Pancreas (tissue), 10 donors: ENCODE data around the gene LAMC2. TPM values are rescaled to one million over a fixed set of nuclear protein-coding genes. Genes with fewer than 3 reads are reported as not detected.
A peak's percentile ranks its signal among the peaks of the same experiment; 100 is the strongest.

Experiments used
- ATAC-seq, 4 donors: fragments of 200-7000 bp; cut with Tn5 transposase; one replicate each; pipeline versions ENCODE4 v1.8.0 to v1.9.1; 2020; ENCODE audit warnings: mild to moderate bottlenecking in 4 of 4, moderate library complexity in 4 of 4
- DNase-seq, 6 donors: peaks; one replicate each; pipeline ENCODE4 v3.0.0-alpha.2; 2020
- FAIRE-seq: peaks from 2 replicates; lab custom pipeline; 2012; peaks lifted over from hg19 to GRCh38; lab: Jason Lieb, UNC
- H3K27ac ChIP-seq, 4 donors: fragments of 200-600 bp; sonication (generic); 1 replicate in 3 of 4; 2 replicates in 1 of 4; pipeline versions ENCODE4 v1.5.0 to v1.8.0; 2020
- H3K27me3 ChIP-seq, 4 donors: fragments of 200-600 bp; one replicate each; pipeline ENCODE4 v1.8.0; 2021
- H3K36me3 ChIP-seq, 3 donors: fragments of 200-600 bp; sonication (generic) in 1 of 3; one replicate each; pipeline versions ENCODE4 v1.5.0 to v1.8.0; 2020 to 2021
- H3K4me1 ChIP-seq, 3 donors: fragments of 200-600 bp; one replicate each; pipeline ENCODE4 v1.8.0; 2021
- H3K4me3 ChIP-seq, 4 donors: fragments of 200-600 bp; sonication (generic) in 2 of 4; one replicate each; pipeline versions ENCODE4 v1.5.0 to v1.8.0; 2020 to 2021
- H3K9me3 ChIP-seq, 4 donors: fragments of 200-600 bp; one replicate each; pipeline ENCODE4 v1.8.0; 2021
- WGBS, 2 donors: extraction: QIAGEN DNeasy Blood & Tissue Kit; methylation state at CpG; one replicate each; pipeline ENCODE4 v1.1.7; 2013; 5-methylcytosine and 5-hydroxymethylcytosine counted together
- intact Hi-C, 3 donors: fragments of 100-400 bp; cut with DNase I; formaldehyde crosslinking; loops; one replicate each; pipeline versions ENCODE4 v1.11.1 to v1.14.2; 2022
- polyA plus RNA-seq, 2 donors: library from polyadenylated mRNA; stranded (reverse); fragments of 200-250 nt; gene quantifications; one replicate each; pipeline ENCODE4 v1.2.3, GENCODE V29; 2013
- total RNA-seq, 6 donors: library from RNA; stranded (reverse); fragmentation: NEBNext Ultra II Directional in 4 of 6; extraction: Animal tissue kit (Norgen Biotek cat#: 25700) in 4 of 6; gene quantifications; one replicate each; pipeline versions ENCODE4 v1.2.1 to v1.2.4, GENCODE V29; 2021 to 2023
- TF ChIP-seq, protein P1 (sequence below), 4 donors: fragments of 200-600 bp; sonication (generic) in 3 of 4; IDR thresholded peaks; one replicate each; pipeline versions ENCODE4 v1.5.0 to v1.8.0; 2021; ENCODE audit warnings: antibody characterized with exemption in 4 of 4
- donor health status: healthy with polysubstance abuse.
- donor health status: DM: no; HTN: no; CAD: no; lungs with moderate emphysema.
- donor health status: DM: no; HTN: no; CAD: no.
- donor health status: control.
- donor health status: control.
- donor health status: Bipolar disorder and iron deficiency.
- donor health status: DM: yes; HTN: yes; CAD: no.
- donor health status: DM: no; HTN: no; CAD: no.
- donor health status: DM: no; HTN: no; CAD: no.
- donor health status: DM: yes; HTN: yes; CAD: no.

The LAMC2 gene
- total RNA-seq = 10 to 100 TPM in 2 of 6 donors, 1 to 10 TPM in 4; 1.3 to 31.2 (median 2.2) TPM
- polyA plus RNA-seq = 1 to 10 TPM; 1.8 to 2.7 TPM

DNA sequence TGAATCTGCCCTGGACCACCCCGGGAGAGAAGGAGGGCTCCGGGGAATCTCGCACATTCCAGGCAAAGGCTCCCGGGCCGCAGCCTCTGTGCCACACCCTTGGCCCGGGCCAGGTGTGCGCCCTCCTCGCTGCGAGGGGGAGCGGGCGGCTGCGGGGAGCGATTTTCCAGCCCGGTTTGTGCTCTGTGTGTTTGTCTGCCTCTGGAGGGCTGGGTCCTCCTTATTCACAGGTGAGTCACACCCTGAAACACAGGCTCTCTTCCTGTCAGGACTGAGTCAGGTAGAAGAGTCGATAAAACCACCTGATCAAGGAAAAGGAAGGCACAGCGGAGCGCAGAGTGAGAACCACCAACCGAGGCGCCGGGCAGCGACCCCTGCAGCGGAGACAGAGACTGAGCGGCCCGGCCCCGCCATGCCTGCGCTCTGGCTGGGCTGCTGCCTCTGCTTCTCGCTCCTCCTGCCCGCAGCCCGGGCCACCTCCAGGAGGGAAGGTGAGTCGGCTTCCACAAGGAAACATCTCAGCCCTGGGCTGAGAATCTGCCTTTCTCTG lies at the start of gene LAMC2:
TSS of gene LAMC2 (plus strand) at position 324 of the 550 bp plus-strand sequence. CDS start at position 413, 89 bp downstream.
- intact Hi-C loops = no loop called here
- DNase-seq (peak; percentile 51 to 81 (median 58)), FAIRE-seq (no peak), ATAC-seq (peak; percentile 89 to 97 (median 96))
- TF ChIP-seq, protein P1, sequence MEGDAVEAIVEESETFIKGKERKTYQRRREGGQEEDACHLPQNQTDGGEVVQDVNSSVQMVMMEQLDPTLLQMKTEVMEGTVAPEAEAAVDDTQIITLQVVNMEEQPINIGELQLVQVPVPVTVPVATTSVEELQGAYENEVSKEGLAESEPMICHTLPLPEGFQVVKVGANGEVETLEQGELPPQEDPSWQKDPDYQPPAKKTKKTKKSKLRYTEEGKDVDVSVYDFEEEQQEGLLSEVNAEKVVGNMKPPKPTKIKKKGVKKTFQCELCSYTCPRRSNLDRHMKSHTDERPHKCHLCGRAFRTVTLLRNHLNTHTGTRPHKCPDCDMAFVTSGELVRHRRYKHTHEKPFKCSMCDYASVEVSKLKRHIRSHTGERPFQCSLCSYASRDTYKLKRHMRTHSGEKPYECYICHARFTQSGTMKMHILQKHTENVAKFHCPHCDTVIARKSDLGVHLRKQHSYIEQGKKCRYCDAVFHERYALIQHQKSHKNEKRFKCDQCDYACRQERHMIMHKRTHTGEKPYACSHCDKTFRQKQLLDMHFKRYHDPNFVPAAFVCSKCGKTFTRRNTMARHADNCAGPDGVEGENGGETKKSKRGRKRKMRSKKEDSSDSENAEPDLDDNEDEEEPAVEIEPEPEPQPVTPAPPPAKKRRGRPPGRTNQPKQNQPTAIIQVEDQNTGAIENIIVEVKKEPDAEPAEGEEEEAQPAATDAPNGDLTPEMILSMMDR (IDR thresholded peaks at IDR 0.05) = peak in 3 of 4 donors; percentile 10 to 26 (median 19)
- 4 to 6% methylated on average over 23 to 30 of the region's 30 CpGs for WGBS, 2 donors
- peak within 1 kb of the TSS; percentile 31 to 79 (median 62) for H3K27ac ChIP-seq
- H3K4me3 ChIP-seq = peak within 1 kb of the TSS; percentile 5 to 46 (median 34)
- H3K36me3 ChIP-seq = no peaks in the 10 kb centered on the region
- no peaks in the 10 kb centered on the region for H3K27me3 ChIP-seq
- H3K9me3 ChIP-seq = no peaks in the 10 kb centered on the region
- H3K4me1 ChIP-seq = no peaks in the 10 kb centered on the region

DNA sequence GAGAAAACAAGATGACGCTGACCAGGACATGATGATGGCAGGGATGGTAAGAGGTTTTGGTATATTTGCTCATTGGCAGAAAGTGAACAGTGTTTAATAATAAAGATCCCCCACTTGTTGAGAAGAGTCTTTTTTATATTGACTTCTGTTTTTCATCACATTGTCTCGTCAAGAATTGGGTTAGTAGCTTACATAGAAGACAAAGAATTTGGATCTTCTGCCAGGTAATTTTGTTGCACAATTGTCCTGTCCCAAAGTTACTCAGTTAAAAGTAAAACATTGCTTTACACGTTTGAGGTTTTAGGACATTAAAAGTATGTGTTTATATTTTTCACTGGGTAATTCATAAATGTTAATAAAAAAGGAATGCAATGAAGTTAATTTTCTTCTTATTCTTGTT lies 48.3 kb upstream of the LAMC2 start:
- no peaks in the 10 kb centered on the region for H3K27me3 ChIP-seq
- TF ChIP-seq, protein P1 (IDR thresholded peaks at IDR 0.05) = no peak
- peaks cover 0 to 46% (median 13%) of the 10 kb centered on the region in 3 donors for H3K36me3 ChIP-seq
- H3K4me3 ChIP-seq = no peak overlapping the region
- no peak for FAIRE-seq
- no peak for ATAC-seq
- intact Hi-C loops = no loop called here
- DNase-seq = no peak
- no peak overlapping the region for H3K27ac ChIP-seq
- 73 to 74% methylated on average over 3 of the region's 3 CpGs for whole genome bisulfite sequencing, 2 donors
- H3K9me3 ChIP-seq = no peaks in the 10 kb centered on the region
- H3K4me1 ChIP-seq = peaks cover 0 to 15% (median 4%) of the 10 kb centered on the region in 3 donors

DNA sequence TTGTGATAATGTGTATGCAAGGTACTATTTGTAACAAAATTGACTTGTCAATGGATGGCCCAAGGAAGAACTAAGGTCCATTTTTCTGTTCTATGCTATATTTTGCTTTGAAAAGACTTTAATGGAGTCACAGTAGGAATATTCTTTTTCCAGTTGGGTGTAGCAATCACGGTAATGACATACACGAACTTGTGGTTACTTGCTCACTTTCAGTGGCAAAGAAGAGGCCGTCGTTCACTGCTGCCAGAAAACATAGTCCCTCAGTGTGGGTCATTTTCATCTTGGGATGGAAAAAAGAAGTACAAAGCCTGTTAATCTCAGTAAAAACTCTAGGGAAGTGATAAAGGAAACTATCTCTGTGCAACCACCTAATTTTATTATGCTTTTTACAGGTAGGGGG lies 47.8 kb upstream of the LAMC2 start:
- intact Hi-C loops = no loop called here
- Histone ChIP-seq H3K4me3 (no peak overlapping the region), H3K4me1 (peaks cover 0 to 15% (median 4%) of the 10 kb centered on the region in 3 donors), H3K36me3 (peaks cover 0 to 44% (median 11%) of the 10 kb centered on the region in 3 donors), H3K9me3 (no peaks in the 10 kb centered on the region), H3K27me3 (no peaks in the 10 kb centered on the region), H3K27ac (no peak overlapping the region)
- TF ChIP-seq, protein P1 (IDR thresholded peaks at IDR 0.05) = no peak
- no peak for FAIRE-seq
- DNase-seq = no peak
- no peak for ATAC-seq
- WGBS, 2 donors = 63 to 74% methylated on average over 4 of the region's 4 CpGs

DNA sequence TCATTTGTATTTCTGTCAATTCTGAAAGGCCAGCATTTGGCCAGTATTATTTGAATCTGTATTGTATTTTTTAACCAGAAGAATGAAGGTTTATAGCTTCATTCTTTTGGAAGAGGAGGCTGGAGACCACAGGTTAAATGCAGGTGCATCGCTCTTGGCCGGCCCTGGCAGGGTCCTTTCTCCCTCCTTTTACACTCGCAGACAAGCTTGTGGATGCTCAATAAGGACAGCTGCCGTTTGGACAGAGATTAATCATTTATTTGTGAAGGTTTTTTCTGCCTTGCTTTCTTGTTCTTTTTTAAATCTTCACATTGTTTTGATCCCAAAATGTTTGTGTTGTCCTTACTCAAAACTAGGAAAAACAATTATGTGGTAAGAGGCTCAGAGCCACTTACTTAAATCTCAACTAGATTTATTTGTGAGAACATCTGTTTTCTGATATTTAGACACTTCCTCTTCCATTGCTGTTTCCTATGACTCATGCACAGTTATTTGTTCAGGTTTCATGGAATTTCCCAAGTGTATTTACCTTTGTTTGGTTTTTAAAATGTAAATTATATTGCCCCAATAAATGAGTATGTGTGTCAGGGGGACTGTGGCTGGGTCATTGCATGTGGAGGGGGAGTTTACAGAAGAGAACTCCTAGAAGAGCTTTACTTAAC lies 46.7 kb upstream of the LAMC2 start:
- Histone ChIP-seq H3K4me1 (peaks cover 0 to 15% (median 4%) of the 10 kb centered on the region in 3 donors), H3K9me3 (no peaks in the 10 kb centered on the region), H3K4me3 (no peak overlapping the region), H3K36me3 (peaks cover 0 to 44% (median 9%) of the 10 kb centered on the region in 3 donors), H3K27ac (peak overlapping the region in 2 of 4 donors; percentile 0 to 55), H3K27me3 (no peaks in the 10 kb centered on the region)
- intact Hi-C loops = no loop called here
- ATAC-seq (peak in 3 of 4 donors; percentile 62 to 77 (median 75)), DNase-seq (no peak), FAIRE-seq (no peak)
- 66 to 76% methylated on average over 4 of the region's 4 CpGs for WGBS, 2 donors
- TF ChIP-seq, protein P1 (IDR thresholded peaks at IDR 0.05) = no peak

DNA sequence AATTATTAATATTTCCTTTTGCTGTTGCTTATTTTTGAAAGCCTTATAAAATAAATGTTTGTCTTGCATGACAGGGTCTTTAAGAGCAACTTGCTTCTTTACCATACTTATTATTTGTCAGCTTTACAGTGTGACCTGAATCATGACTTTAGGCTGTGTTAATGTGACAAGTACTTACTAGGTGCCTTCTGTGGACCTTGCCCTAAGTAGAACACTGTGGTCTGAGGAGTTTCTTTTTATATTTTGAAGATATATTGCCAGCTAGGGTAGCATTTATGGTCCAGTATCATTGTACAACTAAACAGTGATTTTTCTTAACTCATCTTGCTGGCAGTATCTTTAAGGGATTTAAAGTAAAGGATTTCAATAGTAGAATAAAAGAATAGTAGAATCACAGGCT lies 45.4 kb upstream of the LAMC2 start:
- TF ChIP-seq, protein P1 (IDR thresholded peaks at IDR 0.05) = no peak
- Histone ChIP-seq H3K27ac (no peak overlapping the region), H3K4me1 (peaks cover 0 to 15% (median 4%) of the 10 kb centered on the region in 3 donors), H3K4me3 (no peak overlapping the region), H3K27me3 (no peaks in the 10 kb centered on the region), H3K9me3 (no peaks in the 10 kb centered on the region), H3K36me3 (peaks cover 0 to 37% (median 9%) of the 10 kb centered on the region in 3 donors)
- FAIRE-seq = no peak
- no peak for DNase-seq
- intact Hi-C loops = no loop called here
- ATAC-seq = no peak
